Sigmoid colon (tissue), 7 donors: ENCODE data around the gene DRAXIN. TPM values are rescaled to one million over a fixed set of nuclear protein-coding genes. Genes with fewer than 3 reads are reported as not detected.

Source experiments
- DNase-seq: peaks from one replicate; pipeline ENCODE4 v3.0.0-alpha.2; 2019
- H3K27ac ChIP-seq, 4 donors: fragments of 200-600 bp; sonication (generic); one replicate each; pipeline ENCODE4 v1.5.1; 2016 to 2019; ENCODE audit warnings: mild to moderate bottlenecking in 1 of 4
- H3K27me3 ChIP-seq, 3 donors: fragments of 200-600 bp; sonication (generic); one replicate each; pipeline ENCODE4 v1.5.1; 2019; ENCODE audit warnings: mild to moderate bottlenecking in 1 of 3
- H3K36me3 ChIP-seq, 4 donors: fragments of 200-600 bp; sonication (generic); one replicate each; pipeline ENCODE4 v1.5.1; 2016 to 2019
- H3K4me1 ChIP-seq, 4 donors: fragments of 200-600 bp; sonication (generic); one replicate each; pipeline ENCODE4 v1.5.1; 2017 to 2019
- H3K4me3 ChIP-seq, 4 donors: fragments of 200-600 bp; sonication (generic); one replicate each; pipeline ENCODE4 v1.5.1; 2017 to 2019; ENCODE audit warnings: mild to moderate bottlenecking in 2 of 4, moderate library complexity in 1 of 4
- H3K9me3 ChIP-seq, 4 donors: fragments of 200-600 bp in 3 of 4; sonication (generic) in 3 of 4; one replicate each; pipeline versions ENCODE4 v1.5.1 to v1.6.1; 2013 to 2019
- CTCF ChIP-seq, 4 experiments: fragments of 450-650 bp in 3 of 4; fragments of 200-600 bp in 1 of 4; IDR thresholded peaks; one replicate each; pipeline ENCODE4 v1.5.1; 2016 to 2019; ENCODE audit warnings: antibody characterized with exemption in 4 of 4, mild to moderate bottlenecking in 3 of 4, moderate library complexity in 2 of 4
- EP300 ChIP-seq, 4 donors: sonication (generic); formaldehyde crosslinking; IDR thresholded peaks; one replicate each; pipeline ENCODE4 v1.6.1; 2017; ENCODE audit warnings: antibody characterized with exemption in 4 of 4
- POLR2A ChIP-seq, 2 donors: fragments of 450-650 bp; IDR thresholded peaks; one replicate each; pipeline ENCODE4 v1.6.1; 2016; ENCODE audit warnings: antibody characterized with exemption in 2 of 2, mild to moderate bottlenecking in 2 of 2, moderate library complexity in 2 of 2
- POLR2AphosphoS5 ChIP-seq, 4 donors: sonication (generic); formaldehyde crosslinking; IDR thresholded peaks; one replicate each; pipeline ENCODE4 v1.6.1; 2017; ENCODE audit warnings: antibody characterized with exemption in 4 of 4
- WGBS, 2 donors: extraction: QIAGEN DNeasy Blood & Tissue Kit; methylation state at CpG; one replicate each; pipeline ENCODE4 v1.1.7; 2013; 5-methylcytosine and 5-hydroxymethylcytosine counted together
- intact Hi-C: fragments of 100-400 bp; cut with DNase I; formaldehyde crosslinking; loops from one replicate; pipeline ENCODE4 v1.15.1; 2023
- polyA plus RNA-seq, 3 donors: library from polyadenylated mRNA; stranded (reverse); fragments of 200-250 nt; gene quantifications; one replicate each; pipeline ENCODE4 v1.2.3, GENCODE V29; 2013
- total RNA-seq, 4 donors: library from RNA; depleted of rRNA; stranded (reverse); fragments of >200 nt; gene quantifications; one replicate each; pipeline ENCODE4 v1.1.0, GENCODE V29; 2016
- donor health status: healthy with polysubstance abuse.
- donor health status: Bipolar disorder and iron deficiency.
- donor health status: healthy.

The DRAXIN gene
- total and polyA plus RNA-seq, 7 donors = 0.13 to 0.36 (median 0.28) TPM; not detected in 4

- Histone ChIP-seq H3K27me3 (no peaks in the 10 kb centered on the region), H3K4me3 (peak overlapping the region; percentile 31 to 49 (median 46)), H3K4me1 (peaks cover 0 to 46% (median 27%) of the 10 kb centered on the region in 4 donors), H3K27ac (peak overlapping the region; percentile 84 to 85 (median 84)), H3K9me3 (no peaks in the 10 kb centered on the region), H3K36me3 (no peaks in the 10 kb centered on the region)
- intact Hi-C loops = loop anchor here (10.0 kb wide), 1 partner anchor 457 kb away; the partner anchor contains the start of gene UBIAD1
- 35 to 68% methylated on average over 17 of the region's 17 CpGs for WGBS, 2 donors
- no peak for TF ChIP-seq CTCF (IDR thresholded peaks at IDR 0.05)
- TF ChIP-seq EP300 (IDR thresholded peaks at IDR 0.05) = peak in 2 of 4 donors; percentile 2 to 9
- TF ChIP-seq POLR2AphosphoS5 (IDR thresholded peaks at IDR 0.05) = peak; percentile 53 to 85 (median 77)
- peak; percentile 94 for DNase-seq
These were observed 40.3 kb downstream of the DRAXIN start for GRCh38 chr1:11731691-11732283.

GRCh38 chr1:11733306-11733705, 41.8 kb downstream of the DRAXIN start:
- no peak for TF ChIP-seq POLR2A (IDR thresholded peaks at IDR 0.05)
- no peak for TF ChIP-seq CTCF (IDR thresholded peaks at IDR 0.05)
- no peak for TF ChIP-seq EP300 (IDR thresholded peaks at IDR 0.05)
- no peak for TF ChIP-seq POLR2AphosphoS5 (IDR thresholded peaks at IDR 0.05)
- H3K36me3 ChIP-seq = no peaks in the 10 kb centered on the region
- no peak overlapping the region for H3K4me3 ChIP-seq
- no peaks in the 10 kb centered on the region for H3K27me3 ChIP-seq
- 87 to 88% methylated on average over 3 of the region's 3 CpGs for WGBS, 2 donors
- peaks cover 0 to 52% (median 39%) of the 10 kb centered on the region in 4 donors for H3K4me1 ChIP-seq
- intact Hi-C loops = loop anchor here (10.0 kb wide), 1 partner anchor 459 kb away; the partner anchor contains the start of gene UBIAD1
- H3K9me3 ChIP-seq = no peaks in the 10 kb centered on the region
- no peak for DNase-seq
- peak overlapping the region; percentile 84 to 85 (median 84) for H3K27ac ChIP-seq

GRCh38 chr1:11735531-11735853, 44.0 kb downstream of the DRAXIN start:
- intact Hi-C loops = loop anchor here (5.0 to 10.0 kb wide), 3 partner anchors 52 to 461 kb away; partner anchors contain the start of genes FBXO2, FBXO44 and UBIAD1

GRCh38 chr1:11735854-11736745, 44.6 kb downstream of the DRAXIN start, which contains the start of gene AGTRAP:
Gene AGTRAP, plus strand, starts transcription at chr1:11736136. Its CDS starts 73 bp downstream, at chr1:11736209.
- H3K4me1 ChIP-seq = peaks cover 0 to 41% (median 33%) of the 10 kb centered on the region in 4 donors
- intact Hi-C loops = loop anchor here (2.0 to 10.0 kb wide), 5 partner anchors 51 to 461 kb away; partner anchors contain the start of genes FBXO2, FBXO44 and UBIAD1
- no peaks in the 10 kb centered on the region for H3K27me3 ChIP-seq
- H3K9me3 ChIP-seq = no peaks in the 10 kb centered on the region
- H3K27ac ChIP-seq = peak within 1 kb of the TSS; percentile 88 to 90 (median 88)
- 1 to 2% methylated on average over 59 of the region's 59 CpGs for WGBS, 2 donors
- TF ChIP-seq POLR2AphosphoS5 (IDR thresholded peaks at IDR 0.05) (peak in 3 of 4 donors; percentile 65 to 82 (median 66)), CTCF (IDR thresholded peaks at IDR 0.05) (peak in 1 of 4 experiments; percentile 10), POLR2A (IDR thresholded peaks at IDR 0.05) (peak in 1 of 2 donors; percentile 22), EP300 (IDR thresholded peaks at IDR 0.05) (no peak)
- H3K36me3 ChIP-seq = no peaks in the 10 kb centered on the region
- peak; percentile 99 for DNase-seq
- H3K4me3 ChIP-seq = peak within 1 kb of the TSS; percentile 72 to 96 (median 86)

More at GRCh38 chr1:11735531-11735853, 44.0 kb downstream of the DRAXIN start:
- no peaks in the 10 kb centered on the region for H3K9me3 ChIP-seq
- peaks cover 0 to 47% (median 38%) of the 10 kb centered on the region in 4 donors for H3K4me1 ChIP-seq
- H3K4me3 ChIP-seq = peak overlapping the region in 3 of 4 donors; percentile 85 to 96 (median 87)
- H3K36me3 ChIP-seq = no peaks in the 10 kb centered on the region
- H3K27me3 ChIP-seq = no peaks in the 10 kb centered on the region
- no peak for DNase-seq
- H3K27ac ChIP-seq = peak overlapping the region; percentile 88 to 90 (median 88)
- TF ChIP-seq POLR2AphosphoS5 (IDR thresholded peaks at IDR 0.05) (no peak), CTCF (IDR thresholded peaks at IDR 0.05) (no peak), POLR2A (IDR thresholded peaks at IDR 0.05) (no peak), EP300 (IDR thresholded peaks at IDR 0.05) (no peak)
- 25 to 47% methylated on average over 4 of the region's 4 CpGs for WGBS, 2 donors
